LNCAP (cell line): ENCODE measurements around the gene CNPY2.

ENCODE experiments used
- TF ChIP-seq, protein P1 (sequence below): fragments of 450-650 bp; IDR thresholded peaks from 2 replicates; pipeline ENCODE4 v1.5.1; 2017; ENCODE audit warnings: mild to moderate bottlenecking

CNPY2 gene

GRCh38 chr12:56326126-56326525 lies 10.3 kb upstream of the CNPY2 start:
- TF ChIP-seq, protein P1, sequence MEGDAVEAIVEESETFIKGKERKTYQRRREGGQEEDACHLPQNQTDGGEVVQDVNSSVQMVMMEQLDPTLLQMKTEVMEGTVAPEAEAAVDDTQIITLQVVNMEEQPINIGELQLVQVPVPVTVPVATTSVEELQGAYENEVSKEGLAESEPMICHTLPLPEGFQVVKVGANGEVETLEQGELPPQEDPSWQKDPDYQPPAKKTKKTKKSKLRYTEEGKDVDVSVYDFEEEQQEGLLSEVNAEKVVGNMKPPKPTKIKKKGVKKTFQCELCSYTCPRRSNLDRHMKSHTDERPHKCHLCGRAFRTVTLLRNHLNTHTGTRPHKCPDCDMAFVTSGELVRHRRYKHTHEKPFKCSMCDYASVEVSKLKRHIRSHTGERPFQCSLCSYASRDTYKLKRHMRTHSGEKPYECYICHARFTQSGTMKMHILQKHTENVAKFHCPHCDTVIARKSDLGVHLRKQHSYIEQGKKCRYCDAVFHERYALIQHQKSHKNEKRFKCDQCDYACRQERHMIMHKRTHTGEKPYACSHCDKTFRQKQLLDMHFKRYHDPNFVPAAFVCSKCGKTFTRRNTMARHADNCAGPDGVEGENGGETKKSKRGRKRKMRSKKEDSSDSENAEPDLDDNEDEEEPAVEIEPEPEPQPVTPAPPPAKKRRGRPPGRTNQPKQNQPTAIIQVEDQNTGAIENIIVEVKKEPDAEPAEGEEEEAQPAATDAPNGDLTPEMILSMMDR = no peak

- TF ChIP-seq, protein P1 = no peak
These were observed 8.4 kb upstream of the CNPY2 start for GRCh38 chr12:56324206-56324605.

DNA sequence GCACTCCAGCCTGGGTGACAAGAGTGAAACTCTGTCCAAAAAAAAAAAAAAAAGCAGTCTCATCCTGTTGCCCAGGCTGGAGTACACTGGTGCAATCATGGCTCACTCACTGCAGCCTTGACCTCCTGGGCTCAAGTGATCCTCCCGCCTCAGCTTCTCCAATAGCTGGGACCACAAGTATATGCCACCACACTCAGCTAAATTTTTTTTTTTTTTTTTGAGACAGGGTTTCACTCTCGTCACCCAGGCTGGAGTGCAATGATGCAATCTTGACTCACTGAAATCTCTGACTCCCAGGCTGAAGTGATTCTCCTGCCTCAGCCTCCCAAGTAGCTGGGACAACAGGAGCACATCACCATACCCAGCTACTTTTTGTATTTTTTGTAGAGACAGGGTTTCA lies 5.2 kb upstream of the CNPY2 start:
- TF ChIP-seq, protein P1 = no peak

DNA sequence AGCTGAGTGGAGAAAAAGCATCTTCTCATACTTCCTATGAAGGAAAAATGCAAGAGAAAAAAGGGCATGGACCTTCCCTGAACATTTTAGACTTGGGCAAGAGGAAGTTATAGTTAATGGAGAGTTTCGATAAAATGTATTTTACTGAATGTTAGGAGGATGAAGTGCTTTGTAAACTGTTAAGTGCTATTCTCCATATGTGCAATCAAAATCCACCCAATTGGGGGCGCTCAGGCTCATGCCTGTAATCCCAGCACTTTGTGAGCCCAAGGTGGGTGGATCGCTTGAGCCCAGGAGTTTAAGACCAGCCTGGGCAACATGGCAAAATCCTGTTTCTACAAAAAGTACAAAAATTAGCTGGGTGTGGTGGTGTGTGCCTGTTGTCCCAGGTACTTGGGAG lies 1.9 kb upstream of the CNPY2 start:
- TF ChIP-seq, protein P1 = no peak

DNA sequence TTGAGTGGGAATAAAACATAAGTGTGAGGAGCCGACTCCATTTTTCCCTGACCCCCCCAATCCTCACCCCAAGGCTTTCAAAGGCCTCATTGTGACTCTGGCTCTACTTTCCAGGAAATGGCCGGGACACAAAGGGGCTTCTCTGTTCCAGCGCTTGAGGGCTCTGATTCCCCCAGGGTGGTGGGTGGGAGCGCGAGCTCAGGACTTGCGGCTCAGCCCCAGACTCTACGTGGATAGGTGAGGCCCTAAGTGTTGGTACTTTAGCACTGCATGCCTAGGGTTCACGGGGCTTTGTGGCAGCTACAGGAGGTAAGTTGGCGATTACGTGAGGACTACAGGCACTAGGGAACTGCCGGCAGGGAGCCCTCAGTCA lies 553 bp downstream of the CNPY2 start:
- TF ChIP-seq, protein P1 = no peak

DNA sequence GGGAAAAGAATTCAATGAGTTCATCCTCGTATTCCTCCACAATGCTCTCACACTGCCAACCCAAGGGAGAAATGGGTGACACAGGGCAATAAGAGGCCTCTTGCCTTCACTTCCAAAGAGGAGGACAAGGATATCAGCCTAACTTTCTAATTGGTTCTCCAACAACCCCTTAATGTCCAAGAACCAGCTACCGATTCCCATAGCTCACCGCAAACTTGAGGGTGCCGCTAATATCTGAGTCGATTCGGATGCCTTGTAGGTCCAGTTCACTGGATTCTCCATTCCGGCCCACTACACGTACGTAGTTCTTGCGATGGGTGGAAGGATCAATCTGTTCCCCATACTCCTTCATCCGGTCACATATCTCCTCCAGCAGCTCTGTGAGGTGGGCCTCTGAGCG lies 4.8 kb downstream of the CNPY2 start:
- TF ChIP-seq, protein P1 = no peak

DNA sequence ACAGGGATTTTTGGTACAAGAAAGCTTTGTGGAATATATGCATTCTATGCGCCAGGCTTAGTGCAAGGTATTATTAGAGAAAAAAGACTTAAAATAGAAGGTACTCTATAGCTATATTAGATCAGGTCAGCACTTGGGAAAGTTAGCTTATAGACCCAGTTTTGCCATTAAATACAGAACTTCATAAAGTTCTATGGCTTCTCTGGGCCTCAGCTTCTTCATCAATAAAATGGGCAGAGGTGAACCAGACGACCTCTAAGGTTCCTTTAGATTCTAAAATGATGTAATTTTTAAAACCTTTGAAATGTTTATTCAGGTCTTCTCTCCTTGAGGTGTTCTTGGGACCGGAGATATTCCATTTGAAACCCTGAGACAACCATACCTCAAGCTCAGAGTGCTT lies 7.1 kb downstream of the CNPY2 start:
- TF ChIP-seq, protein P1 = no peak

DNA sequence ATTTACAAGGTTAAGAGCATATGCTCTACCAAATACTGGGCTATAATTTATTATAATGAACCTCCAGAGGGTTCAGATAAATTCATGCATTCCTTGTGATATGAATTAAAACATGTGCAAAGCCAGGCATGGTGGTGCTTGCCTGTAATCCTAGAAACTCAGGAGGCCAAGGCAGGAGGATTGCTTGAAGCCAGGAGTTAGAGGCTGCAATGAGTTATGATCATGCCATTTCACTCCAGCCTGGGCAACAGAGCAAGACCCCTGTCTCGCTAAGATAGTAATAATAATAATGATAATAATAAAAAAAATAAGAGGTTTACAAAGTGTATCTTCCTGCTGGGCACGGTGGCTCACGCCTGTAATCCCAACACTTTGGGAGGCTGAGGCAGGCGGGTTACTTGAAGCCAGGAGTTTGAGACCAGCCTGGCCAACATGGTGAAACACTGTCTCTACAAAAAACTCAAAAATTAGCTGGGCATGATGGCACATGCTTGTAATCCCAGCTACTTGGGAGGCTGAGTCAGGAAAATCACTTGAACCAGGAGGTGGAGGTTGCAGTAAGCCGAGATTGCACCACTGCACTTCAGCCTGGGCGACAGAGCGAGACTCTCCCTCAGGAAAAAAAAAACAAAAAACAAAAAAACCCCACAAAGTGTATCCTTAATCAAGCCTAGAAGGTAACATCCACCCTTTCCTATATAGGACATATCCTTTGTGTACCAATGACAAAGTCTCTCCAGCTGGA lies 8.4 kb downstream of the CNPY2 start:
- TF ChIP-seq, protein P1 = no peak
